Measurements from ENCODE around the gene GDPD4.

DNA sequence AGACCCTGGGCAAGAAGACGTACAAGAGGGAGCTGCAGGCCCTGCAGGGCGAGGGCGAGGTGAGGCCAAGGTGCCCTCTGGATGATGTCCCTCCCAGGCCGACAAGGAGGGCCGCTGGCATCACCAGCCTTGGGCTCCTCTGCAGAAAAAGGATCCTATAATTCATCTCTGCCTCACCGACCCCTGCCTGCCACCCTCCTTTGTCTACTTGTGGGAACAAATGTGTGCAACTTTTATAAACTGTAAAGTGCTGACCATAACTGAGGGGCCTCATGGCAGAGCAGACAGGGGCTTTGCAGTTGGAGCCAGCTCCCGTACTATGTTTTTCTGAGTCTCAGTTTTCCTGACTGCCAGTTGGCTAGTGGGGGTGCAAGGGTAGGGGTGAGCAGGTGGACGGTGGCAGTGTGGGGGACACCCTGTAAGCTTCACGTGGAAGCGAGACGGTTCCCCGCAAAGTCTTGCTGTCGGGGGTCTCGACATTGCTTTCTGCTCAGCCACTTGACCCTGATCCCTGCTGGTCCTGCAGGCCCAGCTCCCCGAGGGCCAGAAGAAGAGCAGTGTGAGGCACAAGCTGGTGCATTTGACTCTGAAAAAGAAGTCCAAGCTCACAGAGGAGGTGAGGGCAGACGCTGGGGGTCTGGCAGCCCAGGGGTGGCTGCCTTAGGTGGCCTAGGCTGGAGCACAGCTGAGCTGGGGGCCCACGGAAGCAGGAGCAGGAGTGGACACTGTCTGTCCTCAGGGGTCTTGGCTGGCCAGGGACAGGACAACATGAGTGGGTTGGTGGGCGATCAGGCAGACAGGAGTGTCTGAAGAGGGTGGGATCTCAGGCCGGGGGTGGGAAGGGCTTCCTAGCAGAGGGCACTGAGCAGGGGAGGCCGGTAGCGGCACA, 118.7 kb downstream of the GDPD4 start:
- TF ChIP-seq CTCF (IDR thresholded peaks at IDR 0.05) (no peak), POLR2A (IDR thresholded peaks at IDR 0.05) (no peak)

Measured in Peyer's patch (tissue), 4 donors.